Spleen (tissue), 11 donors: Measurements from ENCODE around the gene PRPF31. TPM values are rescaled to one million over a fixed set of nuclear protein-coding genes. Genes with fewer than 3 reads are reported as not detected.

Experiments
- DNase-seq: peaks from one replicate; pipeline ENCODE4 v3.0.0-alpha.2; 2020
- H3K27ac ChIP-seq, 8 donors: fragments of 200-600 bp; sonication (generic) in 7 of 8; 1 replicate in 4 of 8; 2 replicates in 4 of 8; pipeline versions ENCODE4 v1.5.0 to v1.8.0; 2016 to 2021; ENCODE audit warnings: inconsistent platforms in 4 of 8, mild to moderate bottlenecking in 4 of 8, moderate library complexity in 1 of 8
- H3K27me3 ChIP-seq, 7 donors: fragments of 200-600 bp; sonication (generic) in 6 of 7; replicated peaks in 1 of 7; 1 replicate in 4 of 7; 2 replicates in 3 of 7; pipeline versions ENCODE4 v1.5.0 to v1.8.0; 2016 to 2021; ENCODE audit warnings: inconsistent platforms in 3 of 7, mild to moderate bottlenecking in 1 of 7
- H3K36me3 ChIP-seq, 6 donors: fragments of 200-600 bp; sonication (generic) in 5 of 6; 1 replicate in 4 of 6; 2 replicates in 2 of 6; pipeline versions ENCODE4 v1.5.0 to v1.8.0; 2016 to 2021; ENCODE audit warnings: inconsistent platforms in 2 of 6
- H3K4me1 ChIP-seq, 6 donors: fragments of 200-600 bp; sonication (generic) in 5 of 6; 1 replicate in 3 of 6; 2 replicates in 3 of 6; pipeline versions ENCODE4 v1.5.0 to v1.8.0; 2016 to 2021; ENCODE audit warnings: inconsistent platforms in 3 of 6
- H3K4me3 ChIP-seq, 8 donors: fragments of 200-600 bp; sonication (generic) in 7 of 8; 1 replicate in 4 of 8; 2 replicates in 4 of 8; pipeline versions ENCODE4 v1.5.0 to v1.8.0; 2016 to 2021; ENCODE audit warnings: inconsistent platforms in 4 of 8, mild to moderate bottlenecking in 4 of 8, moderate library complexity in 2 of 8
- H3K9me3 ChIP-seq, 8 donors: fragments of 200-600 bp; sonication (generic) in 7 of 8; 1 replicate in 4 of 8; 2 replicates in 4 of 8; pipeline versions ENCODE4 v1.5.0 to v1.8.0; 2016 to 2021; ENCODE audit warnings: inconsistent platforms in 4 of 8
- POLR2A ChIP-seq, 3 donors: fragments of 450-650 bp; IDR thresholded peaks; one replicate each; pipeline ENCODE4 v1.5.1; 2017; ENCODE audit warnings: antibody characterized with exemption in 3 of 3, mild to moderate bottlenecking in 1 of 3
- POLR2AphosphoS5 ChIP-seq, 3 donors: sonication (generic); formaldehyde crosslinking; IDR thresholded peaks; one replicate each; pipeline ENCODE4 v1.5.1; 2017; ENCODE audit warnings: antibody characterized with exemption in 3 of 3
- WGBS, 5 donors: extraction: QIAGEN DNeasy Blood & Tissue Kit in 3 of 5; methylation state at CpG; one replicate each; pipeline versions ENCODE4 v1.1.5 to v1.1.7; 2013 to 2018; 5-methylcytosine and 5-hydroxymethylcytosine counted together
- intact Hi-C: fragments of 100-400 bp; cut with DNase I; formaldehyde crosslinking; loops from one replicate; pipeline ENCODE4 v1.15.0; 2023; ENCODE audit warnings: low total_unique reads
- polyA plus RNA-seq, 3 donors: library from polyadenylated mRNA; stranded (reverse); fragments of 200-250 nt; gene quantifications; one replicate each; pipeline ENCODE4 v1.2.1, GENCODE V29; 2013
- total RNA-seq, 7 donors: library from RNA; depleted of rRNA in 3 of 7; stranded (reverse); fragments of >200 nt in 3 of 7; fragmentation: NEBNext Ultra II Directional in 4 of 7; extraction: Animal tissue kit (Norgen Biotek cat#: 25700) in 4 of 7; gene quantifications; one replicate each; pipeline versions ENCODE4 v1.1.0 to v1.2.1, GENCODE V29; 2016 to 2021
- TF ChIP-seq, protein P1 (sequence below), 11 experiments: fragments of 200-600 bp in 7 of 11; fragments of 450-650 bp in 4 of 11; sonication (generic) in 4 of 11; IDR thresholded peaks in 8 of 11; conservative IDR thresholded peaks in 3 of 11; 1 replicate in 7 of 11; 2 replicates in 4 of 11; pipeline versions ENCODE4 v1.4.0 to v1.8.0; 2016 to 2021; ENCODE audit warnings: antibody characterized with exemption in 11 of 11, inconsistent platforms in 4 of 11, mild to moderate bottlenecking in 1 of 11
- donor health status: healthy with polysubstance abuse.
- donor health status: DM: no; HTN: no; CAD: no; lungs with moderate emphysema.
- donor health status: DM: no; HTN: no; CAD: no.
- donor health status: Bipolar disorder and iron deficiency.
- donor health status: healthy.
- donor health status: DM: no; HTN: no; CAD: no.
- donor health status: DM: yes; HTN: yes; CAD: no.

Gene PRPF31
- total and polyA plus RNA-seq, 10 donors, result 34.7 to 66.2 (median 50.3) TPM

DNA sequence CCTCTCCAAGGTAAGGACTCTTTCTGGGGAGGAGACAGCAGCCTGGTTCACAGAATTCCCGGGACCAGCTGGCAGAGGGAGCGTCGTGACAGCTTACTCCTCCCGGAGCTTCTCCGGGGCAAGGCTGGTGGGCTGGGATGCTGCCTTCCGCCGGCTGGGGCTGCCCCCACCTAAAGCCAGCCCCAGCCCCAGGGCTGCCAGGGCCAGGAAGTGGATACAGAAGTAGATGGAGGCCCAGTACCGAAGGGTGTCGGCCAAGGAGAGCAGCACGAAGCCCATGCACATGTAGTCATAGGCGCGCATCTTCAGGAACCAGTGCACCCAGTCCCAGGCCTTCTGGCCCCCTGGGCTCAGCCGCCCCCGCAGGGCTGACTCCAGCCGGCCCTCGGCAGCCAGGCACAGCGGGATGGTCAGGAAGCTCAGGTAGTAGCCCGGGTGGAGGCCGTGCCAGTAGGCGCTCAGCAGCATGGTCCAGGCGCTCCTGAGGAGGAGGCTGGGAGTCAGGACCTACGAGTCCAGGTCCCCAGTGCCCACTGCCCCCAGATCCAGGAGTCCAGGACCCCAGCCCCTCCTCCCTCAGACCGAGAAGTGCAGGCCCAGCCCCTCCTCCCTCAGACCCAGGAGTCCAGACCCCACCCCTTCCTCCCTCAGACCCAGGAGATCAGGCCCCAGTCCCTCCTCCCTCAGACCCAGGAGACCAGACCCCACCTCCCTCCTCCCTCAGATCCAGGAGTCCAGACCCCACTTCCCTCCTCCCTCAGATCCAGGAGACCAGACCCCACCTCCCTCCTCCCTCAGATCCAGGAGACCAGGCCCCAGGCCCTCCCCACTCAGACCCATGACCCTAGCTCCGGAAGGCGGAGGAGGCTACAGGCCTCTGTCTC lies 58.6 kb downstream of the PRPF31 start:
- WGBS, 5 donors, result 75 to 82% (median 79%) methylated on average over 16 to 25 of the region's 25 CpGs
- Histone ChIP-seq H3K4me3 (no peak overlapping the region), H3K9me3 (no peaks in the 10 kb centered on the region), H3K27me3 (peaks cover 0 to 20% (median 0%) of the 10 kb centered on the region in 7 donors), H3K4me1 (peaks cover 5 to 21% (median 14%) of the 10 kb centered on the region in 6 donors), H3K36me3 (peaks cover 0 to 50% (median 7%) of the 10 kb centered on the region in 6 donors), H3K27ac (no peak overlapping the region)
- intact Hi-C loops, result no loop called here
- no peak for DNase-seq
- TF ChIP-seq POLR2AphosphoS5 (IDR thresholded peaks at IDR 0.05), result no peak
- TF ChIP-seq, protein P1, sequence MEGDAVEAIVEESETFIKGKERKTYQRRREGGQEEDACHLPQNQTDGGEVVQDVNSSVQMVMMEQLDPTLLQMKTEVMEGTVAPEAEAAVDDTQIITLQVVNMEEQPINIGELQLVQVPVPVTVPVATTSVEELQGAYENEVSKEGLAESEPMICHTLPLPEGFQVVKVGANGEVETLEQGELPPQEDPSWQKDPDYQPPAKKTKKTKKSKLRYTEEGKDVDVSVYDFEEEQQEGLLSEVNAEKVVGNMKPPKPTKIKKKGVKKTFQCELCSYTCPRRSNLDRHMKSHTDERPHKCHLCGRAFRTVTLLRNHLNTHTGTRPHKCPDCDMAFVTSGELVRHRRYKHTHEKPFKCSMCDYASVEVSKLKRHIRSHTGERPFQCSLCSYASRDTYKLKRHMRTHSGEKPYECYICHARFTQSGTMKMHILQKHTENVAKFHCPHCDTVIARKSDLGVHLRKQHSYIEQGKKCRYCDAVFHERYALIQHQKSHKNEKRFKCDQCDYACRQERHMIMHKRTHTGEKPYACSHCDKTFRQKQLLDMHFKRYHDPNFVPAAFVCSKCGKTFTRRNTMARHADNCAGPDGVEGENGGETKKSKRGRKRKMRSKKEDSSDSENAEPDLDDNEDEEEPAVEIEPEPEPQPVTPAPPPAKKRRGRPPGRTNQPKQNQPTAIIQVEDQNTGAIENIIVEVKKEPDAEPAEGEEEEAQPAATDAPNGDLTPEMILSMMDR (IDR thresholded peaks at IDR 0.05 in 8 of 11, conservative IDR thresholded peaks at IDR 0.05 in 3 of 11), result no peak
- TF ChIP-seq POLR2A (IDR thresholded peaks at IDR 0.05), result no peak

GRCh38 chr19:54178581-54179261 lies 63.2 kb downstream of the PRPF31 start:
- intact Hi-C loops, result no loop called here
- no peak overlapping the region for H3K4me3 ChIP-seq
- peaks cover 0 to 90% (median 18%) of the 10 kb centered on the region in 6 donors for H3K36me3 ChIP-seq
- H3K9me3 ChIP-seq, result no peaks in the 10 kb centered on the region
- H3K27ac ChIP-seq, result no peak overlapping the region
- peaks cover 0 to 6% (median 0%) of the 10 kb centered on the region in 7 donors for H3K27me3 ChIP-seq
- TF ChIP-seq, protein P1 (IDR thresholded peaks at IDR 0.05 in 8 of 11, conservative IDR thresholded peaks at IDR 0.05 in 3 of 11), result no peak
- peak in 2 of 3 donors; percentile 22 to 59 for TF ChIP-seq POLR2AphosphoS5 (IDR thresholded peaks at IDR 0.05)
- 85 to 92% (median 89%) methylated on average over 20 to 23 of the region's 23 CpGs for WGBS, 5 donors
- DNase-seq, result peak; percentile 78
- H3K4me1 ChIP-seq, result peaks cover 0 to 7% (median 4%) of the 10 kb centered on the region in 6 donors

- Histone ChIP-seq H3K4me3 (no peak overlapping the region), H3K4me1 (peaks cover 0 to under 1% (median 0%) of the 10 kb centered on the region in 6 donors), H3K27ac (no peak overlapping the region), H3K9me3 (no peaks in the 10 kb centered on the region), H3K27me3 (no peaks in the 10 kb centered on the region), H3K36me3 (peaks cover 0 to 90% (median 18%) of the 10 kb centered on the region in 6 donors)
- DNase-seq, result no peak
- WGBS, 5 donors, result 86 to 95% (median 86%) methylated on average over 9 to 10 of the region's 10 CpGs
- intact Hi-C loops, result no loop called here
- TF ChIP-seq POLR2AphosphoS5 (IDR thresholded peaks at IDR 0.05), result no peak
- TF ChIP-seq, protein P1 (IDR thresholded peaks at IDR 0.05 in 8 of 11, conservative IDR thresholded peaks at IDR 0.05 in 3 of 11), result no peak
- TF ChIP-seq POLR2A (IDR thresholded peaks at IDR 0.05), result no peak
Measured at GRCh38 chr19:54179262-54179852, 63.8 kb downstream of the PRPF31 start.
